ENCODE results near the gene TBX21.

DNA sequence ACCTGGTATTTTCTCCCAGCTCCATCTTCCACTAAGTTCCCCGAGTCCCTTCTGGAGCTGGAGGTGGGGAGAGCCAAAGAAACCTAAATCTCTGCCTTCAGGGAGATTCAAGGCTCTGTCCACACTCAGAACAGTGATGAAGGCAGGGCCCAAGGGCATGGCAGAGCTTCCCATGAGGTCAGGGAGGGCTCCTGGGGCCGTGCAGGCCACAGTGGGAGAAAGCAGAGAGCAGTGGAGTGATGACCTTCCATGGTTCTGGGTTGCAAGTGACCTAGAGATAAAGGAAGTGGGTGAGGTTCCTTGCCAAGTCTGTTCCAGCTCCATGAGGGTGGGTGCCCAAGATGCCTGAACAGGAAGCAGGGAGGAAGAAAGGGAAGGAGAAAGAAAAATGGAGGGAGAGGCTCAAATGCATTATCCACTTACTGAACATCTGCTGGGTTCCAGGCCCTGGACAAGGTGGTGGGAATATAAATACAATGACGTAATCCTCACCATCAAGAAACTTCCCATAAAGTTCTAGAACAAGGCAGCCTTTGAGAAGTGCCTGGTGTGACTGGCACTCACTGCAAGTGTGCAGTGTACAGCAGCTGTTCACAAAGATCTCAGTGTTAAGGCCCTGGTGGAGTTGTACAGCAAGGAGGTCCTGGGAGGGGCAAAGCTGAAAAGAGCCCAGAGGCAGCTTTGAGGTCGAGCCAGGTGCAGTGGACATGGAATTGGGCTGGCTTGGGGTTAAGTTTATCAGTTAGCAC is 25.8 kb upstream of the TBX21 start:
- TF ChIP-seq, protein P1, sequence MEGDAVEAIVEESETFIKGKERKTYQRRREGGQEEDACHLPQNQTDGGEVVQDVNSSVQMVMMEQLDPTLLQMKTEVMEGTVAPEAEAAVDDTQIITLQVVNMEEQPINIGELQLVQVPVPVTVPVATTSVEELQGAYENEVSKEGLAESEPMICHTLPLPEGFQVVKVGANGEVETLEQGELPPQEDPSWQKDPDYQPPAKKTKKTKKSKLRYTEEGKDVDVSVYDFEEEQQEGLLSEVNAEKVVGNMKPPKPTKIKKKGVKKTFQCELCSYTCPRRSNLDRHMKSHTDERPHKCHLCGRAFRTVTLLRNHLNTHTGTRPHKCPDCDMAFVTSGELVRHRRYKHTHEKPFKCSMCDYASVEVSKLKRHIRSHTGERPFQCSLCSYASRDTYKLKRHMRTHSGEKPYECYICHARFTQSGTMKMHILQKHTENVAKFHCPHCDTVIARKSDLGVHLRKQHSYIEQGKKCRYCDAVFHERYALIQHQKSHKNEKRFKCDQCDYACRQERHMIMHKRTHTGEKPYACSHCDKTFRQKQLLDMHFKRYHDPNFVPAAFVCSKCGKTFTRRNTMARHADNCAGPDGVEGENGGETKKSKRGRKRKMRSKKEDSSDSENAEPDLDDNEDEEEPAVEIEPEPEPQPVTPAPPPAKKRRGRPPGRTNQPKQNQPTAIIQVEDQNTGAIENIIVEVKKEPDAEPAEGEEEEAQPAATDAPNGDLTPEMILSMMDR (IDR thresholded peaks at IDR 0.05) = no peak
- no peak for TF ChIP-seq POLR2A (IDR thresholded peaks at IDR 0.05; ENCODE audit: low read depth)
- no peak for TF ChIP-seq POLR2AphosphoS5 (IDR thresholded peaks at IDR 0.05)
- TF ChIP-seq EP300 (IDR thresholded peaks at IDR 0.05) = no peak
